Measurements from ENCODE around the gene EGFLAM.
"Not testable (repeated sequence)": the region's sequence is repeated elsewhere in the genome, so short reads cannot be mapped to it uniquely, and the experiment has no call there.

The EGFLAM gene

DNA sequence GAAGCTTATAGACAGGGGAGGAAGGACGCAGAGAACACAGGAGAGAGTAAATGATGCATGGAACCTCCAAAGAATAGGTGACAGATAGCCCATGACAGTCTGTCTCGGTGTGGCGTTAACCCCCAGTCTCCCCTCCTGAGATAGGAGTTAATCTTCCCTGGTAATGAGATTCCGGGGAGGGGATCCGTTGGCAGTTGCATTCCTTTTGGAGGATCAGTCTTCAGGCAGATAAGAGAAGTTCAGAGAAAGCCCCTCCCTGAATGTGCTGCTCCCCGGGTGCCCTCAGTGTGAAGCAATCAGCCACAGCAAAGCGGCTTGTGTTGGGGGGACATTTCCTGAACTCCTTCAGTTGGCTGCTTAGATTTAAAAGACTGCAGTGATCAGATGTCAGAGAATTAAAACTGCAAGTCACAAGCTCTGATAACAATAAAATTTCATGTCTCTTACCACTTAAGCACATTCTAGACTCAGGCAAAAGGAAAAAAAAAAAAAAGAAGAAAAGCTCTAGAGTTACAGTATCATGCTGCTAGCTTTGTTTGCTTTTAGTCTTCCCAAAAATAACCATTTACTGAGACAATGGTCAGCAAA is 121.1 kb downstream of the EGFLAM start:
- DNase-seq, result no peak

DNA sequence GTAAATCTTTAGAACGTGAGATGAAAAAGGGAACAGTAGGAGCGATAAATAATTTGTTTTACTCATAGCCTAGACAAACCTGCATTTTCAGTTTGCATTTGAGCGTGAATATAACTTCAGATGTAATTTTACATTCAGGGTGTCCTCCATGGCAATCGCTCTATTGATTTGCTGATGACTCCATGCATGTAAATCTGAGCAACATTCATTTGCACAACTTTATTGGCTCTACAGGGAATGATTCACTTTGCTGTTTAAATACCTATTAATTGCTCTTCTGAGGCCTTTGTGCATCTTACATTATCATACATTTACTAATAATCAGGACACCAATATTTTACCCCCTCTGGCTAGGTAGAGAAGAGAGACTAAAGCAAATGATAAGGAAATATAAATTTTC is 122.2 kb downstream of the EGFLAM start:
- no peak for DNase-seq

DNA sequence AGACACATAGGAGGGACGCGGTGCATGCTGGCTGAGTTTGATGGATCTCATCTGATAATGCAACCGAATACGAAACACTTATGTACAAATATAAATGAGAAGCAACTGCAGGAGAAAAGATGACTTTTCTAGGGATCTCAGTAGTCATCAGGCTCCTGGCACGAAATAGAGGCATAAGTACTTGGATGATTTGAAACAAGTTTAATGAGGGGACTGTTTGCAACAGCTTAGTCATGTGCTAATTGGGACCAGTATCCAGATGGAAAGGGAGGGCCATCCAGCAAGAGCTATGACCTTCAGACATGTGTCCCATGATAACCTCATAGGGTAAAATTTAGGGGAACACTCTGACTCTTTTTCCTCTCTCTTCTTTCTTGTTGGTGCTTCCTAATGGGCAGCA is 123.0 kb downstream of the EGFLAM start:
- DNase-seq, result no peak

DNA sequence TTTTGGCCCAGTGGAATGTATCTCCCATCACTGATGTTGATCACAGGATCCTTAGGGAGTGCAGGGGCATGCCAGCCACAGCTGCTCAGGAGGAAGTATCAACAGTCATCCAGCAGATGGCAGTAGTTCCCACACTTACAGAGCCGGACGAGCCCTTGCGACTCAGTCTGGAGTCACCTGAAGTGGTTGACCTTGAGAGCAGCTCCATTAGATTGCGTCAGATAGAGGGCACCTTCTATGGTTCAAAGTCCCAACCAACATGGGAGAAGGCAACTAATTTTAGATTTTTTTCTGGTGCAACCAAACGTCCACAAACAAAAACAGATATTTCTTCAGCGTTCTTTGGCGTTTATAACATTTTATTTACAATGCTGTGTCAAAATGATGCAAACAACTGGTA is 124.5 kb downstream of the EGFLAM start:
- DNase-seq, result peak; percentile 10 to 11

DNA sequence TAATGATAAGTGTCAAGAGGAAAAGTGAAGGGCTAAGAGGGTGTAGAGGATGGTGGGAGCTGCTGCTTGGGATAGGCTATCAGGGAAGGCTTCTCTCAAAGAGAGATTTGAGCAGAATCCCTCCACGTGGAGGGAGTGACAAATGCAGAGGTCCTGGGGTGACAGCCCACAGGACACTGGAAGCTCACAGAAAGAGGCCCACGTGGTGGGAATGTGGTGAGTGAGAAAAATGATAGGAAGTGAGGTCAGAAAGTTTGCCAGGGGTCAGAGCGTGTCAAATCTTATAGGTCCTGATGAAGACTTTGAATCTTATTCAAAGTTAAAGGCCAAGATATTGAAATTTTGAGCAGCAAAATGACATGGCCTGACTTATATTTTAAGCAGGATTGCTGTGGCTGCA is 125.3 kb downstream of the EGFLAM start:
- no peak for DNase-seq

DNA sequence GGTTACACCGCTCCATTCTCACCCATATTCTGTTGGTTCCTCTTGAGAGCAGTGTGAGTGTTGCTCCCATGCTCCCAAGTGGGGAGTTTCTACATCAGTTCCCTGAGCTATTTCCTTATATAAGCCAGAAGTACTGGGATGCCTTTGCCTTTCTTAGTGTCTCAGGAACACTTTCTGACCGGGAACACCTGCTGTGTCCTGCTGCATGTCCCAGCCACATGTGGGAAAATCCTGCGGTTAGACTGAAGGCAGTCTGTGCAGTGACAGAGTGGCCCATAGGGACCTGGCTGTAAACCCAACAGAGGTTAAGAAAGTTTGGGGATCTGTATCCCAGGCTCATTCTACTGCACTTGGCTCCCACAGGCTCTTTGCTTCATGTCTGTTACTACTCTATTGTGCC is 126.0 kb downstream of the EGFLAM start:
- no peak for DNase-seq

DNA sequence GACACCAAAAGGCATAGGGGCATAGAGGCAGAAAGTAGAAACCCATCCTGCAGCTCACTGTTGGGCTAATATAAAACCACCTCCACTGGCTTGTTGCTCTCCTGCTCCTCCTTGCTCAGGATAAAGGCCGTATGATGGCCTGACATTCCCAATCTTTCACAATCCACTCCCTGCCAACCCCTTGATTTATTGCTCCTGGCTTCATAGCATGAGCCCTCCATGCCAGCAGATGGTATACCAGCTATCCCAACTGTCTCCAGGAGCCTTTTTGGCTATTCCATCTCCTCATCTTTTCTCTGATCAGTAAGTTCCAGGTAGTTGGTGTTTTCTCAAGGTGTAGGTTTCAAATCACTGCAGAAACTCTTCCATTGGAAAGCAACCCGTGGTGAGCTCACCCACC is 128.8 kb downstream of the EGFLAM start:
- DNase-seq, result no peak

DNA sequence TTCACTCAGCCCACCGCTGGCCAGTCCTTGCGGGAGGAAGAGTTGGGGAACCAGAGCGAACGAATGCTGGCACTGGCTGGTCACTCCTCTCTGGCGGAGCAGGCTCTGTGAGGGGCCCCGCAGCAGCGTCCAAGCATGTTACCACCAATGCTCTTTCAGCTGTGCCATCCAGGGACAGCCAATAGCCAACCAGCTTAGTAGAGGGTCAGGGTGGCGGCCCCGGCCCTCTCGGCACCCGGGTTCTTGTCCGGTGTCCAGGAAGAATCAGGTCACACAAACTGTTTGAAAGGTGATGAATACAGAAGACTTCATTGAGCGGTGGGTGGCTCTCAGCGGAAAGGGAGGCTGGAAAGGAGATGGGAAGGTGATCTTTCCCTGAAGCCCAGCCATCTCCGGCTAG is 135.3 kb downstream of the EGFLAM start:
- DNase-seq, result no peak

DNA sequence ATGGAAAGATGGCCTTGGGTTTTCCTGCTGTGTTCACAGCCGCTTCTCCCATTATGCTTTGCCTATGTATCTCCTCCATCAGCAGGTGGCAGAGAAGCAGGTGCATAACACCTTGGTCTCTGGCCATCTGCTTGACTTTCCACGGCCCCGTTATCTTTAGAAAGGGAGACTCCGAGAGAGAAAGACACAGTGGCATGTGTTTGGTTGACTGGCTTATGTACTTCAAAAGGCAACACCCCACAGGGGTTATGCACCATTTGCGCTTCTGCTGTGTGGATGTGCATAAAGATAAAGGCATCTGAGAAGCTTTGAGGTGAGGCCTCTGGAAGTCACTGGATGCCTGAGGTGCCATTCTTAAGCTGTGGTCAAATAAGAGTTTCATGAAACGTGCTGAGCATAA is 138.4 kb downstream of the EGFLAM start:
- no peak for DNase-seq

DNA sequence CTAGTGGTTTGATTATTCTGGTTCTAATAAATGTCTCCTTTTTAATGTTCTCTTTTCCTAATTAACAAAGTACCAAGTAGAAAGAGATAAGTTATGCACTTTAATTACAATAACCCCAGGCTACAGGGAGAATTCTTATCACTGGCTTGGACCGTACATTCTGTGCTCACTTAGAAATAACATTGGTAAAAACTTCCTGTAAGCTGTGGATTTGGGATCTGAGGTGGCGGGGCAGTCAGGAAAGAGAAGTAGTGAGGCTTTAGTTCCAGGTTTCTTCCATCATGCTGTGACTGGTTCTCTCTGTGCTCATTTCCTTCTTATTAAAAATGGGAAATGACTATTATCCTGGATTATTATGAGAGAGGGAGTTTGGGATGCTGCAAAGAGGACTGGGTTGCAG is 142.0 kb downstream of the EGFLAM start:
- no peak for DNase-seq

DNA sequence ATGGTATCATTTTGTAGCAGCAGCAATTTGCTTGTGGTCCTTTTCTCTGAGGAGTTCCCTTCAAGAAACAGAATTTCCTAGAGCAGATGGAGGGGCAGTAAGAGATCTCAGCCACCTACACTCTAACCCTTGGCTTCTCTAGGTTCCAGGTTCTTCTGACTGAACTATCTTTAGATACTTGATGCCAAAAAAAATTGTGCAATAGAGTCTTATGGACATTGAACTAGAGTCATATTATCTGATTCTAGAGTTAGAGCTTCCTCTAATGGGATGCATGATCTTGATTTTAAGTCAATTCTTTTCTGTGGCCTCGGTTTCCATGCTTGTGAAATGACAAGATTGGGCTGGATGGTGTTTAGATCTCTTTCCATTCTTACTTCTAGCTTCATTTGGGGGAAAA is 142.8 kb downstream of the EGFLAM start:
- DNase-seq, result no peak

DNA sequence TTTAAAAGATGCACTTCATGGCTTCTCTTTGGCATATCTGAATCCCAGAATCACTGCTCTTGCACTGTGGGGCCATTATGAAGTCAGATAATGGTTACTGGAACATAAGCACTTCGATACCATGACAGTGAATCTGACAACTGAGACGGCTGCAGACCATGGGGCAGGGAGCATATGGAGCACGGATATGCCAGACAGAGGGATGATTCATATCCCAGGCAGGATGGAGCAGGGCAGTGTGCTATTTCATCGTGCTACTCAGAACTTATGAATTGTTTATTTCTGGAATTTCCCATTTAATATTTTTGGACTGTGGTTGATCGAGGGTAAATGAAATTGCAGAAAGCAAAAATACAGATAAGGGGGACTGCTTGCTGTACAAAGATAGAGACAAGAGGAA is 145.0 kb downstream of the EGFLAM start:
- DNase-seq, result no peak

DNA sequence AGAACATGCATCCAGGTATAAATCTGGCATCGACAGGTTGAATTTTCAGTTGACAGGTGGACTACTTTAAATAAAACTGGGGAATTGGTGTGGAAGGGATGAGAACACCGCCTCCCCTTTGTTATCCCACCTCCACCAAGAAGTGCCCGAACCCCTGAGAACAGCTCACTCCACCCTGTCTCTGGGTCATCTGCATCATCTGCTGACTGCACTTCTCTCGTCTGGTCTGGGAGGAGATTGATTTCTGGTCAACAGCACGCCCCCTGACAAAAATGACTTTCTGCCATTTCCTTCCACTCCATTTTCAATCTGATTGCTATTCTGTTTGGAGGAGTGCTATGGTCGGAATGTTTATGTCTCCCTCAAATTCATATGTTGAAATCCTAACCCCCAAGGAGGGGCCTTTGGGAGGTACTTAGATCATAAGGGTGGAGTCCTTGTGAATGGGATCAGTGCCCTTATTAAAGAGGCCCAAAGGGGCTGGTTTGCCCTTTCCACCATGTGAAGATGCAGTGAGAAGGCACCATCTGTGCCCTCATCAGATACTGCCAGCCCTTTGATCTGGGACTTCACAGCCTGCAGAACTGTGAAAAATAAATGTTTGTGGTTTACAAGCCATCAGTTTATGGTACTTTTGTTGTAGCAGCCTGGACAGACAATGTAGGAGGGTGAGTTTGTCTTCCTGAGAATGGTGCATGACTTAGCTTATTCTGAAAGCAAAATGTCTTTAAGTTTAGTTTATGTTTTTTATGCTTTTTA is 145.7 kb downstream of the EGFLAM start:
- DNase-seq, result no peak

DNA sequence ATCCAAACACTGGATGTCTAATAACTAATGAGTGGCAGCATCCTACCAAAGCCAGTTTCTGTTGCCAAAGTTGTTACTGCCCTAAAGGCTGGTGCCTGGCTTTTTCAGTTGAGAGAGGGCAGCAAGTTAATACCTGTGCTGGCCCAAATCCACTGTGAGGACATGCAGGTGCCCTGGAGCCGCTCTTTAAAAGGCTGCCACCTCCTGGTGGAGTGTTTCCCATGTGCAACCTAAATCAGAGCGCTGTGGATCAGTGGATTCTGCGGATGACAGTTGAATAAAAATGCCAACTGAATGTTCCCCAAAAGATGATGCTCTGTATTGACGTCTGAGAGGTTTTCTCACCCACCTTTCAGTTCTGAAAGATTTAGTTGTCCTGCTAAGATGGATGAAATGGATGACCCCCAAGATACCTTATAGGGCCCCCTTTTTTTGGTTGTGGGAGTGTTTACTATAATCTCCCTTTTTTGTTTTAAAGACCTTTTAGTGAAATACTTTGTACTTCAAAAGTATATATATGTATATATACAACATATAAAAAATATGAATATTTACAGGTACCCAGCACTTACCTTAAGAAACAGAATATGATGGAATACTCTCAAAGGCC is 146.4 kb downstream of the EGFLAM start:
- DNase-seq, result no peak

DNA sequence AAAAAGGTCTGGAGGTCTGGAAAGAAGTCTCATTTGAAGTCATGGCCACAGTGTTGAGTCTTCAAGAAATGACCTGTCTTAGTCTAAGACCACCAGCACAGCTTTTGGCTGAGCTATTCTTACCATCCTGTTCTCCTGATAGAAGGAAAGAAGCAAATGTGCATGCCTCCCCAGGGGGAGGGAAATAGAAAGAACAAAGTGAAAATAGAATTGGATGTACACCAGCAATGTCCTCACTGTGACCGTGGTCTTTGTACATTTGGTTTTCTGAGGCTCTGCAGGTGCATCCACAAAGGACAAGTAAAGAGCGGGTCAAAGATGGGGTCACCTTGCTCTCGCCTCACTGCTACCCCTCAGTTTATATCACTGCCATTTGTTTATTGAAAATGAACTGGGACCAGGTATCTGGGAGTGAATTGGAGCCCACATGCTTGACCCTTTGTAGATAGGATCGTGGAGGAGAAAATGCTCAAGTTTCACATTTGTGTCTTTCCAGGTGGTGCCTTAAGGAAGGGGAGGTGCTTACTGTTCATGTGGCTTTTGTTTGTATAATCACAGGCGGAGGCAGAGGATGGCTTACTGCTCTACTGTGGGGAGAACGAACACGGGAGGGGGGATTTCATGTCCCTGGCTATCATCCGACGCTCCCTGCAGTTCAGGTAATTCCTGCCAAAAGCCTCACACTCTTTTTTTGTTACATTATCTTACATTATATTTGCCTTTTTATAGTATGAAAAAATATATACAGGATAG is 150.3 kb downstream of the EGFLAM start:
- no peak for DNase-seq

DNA sequence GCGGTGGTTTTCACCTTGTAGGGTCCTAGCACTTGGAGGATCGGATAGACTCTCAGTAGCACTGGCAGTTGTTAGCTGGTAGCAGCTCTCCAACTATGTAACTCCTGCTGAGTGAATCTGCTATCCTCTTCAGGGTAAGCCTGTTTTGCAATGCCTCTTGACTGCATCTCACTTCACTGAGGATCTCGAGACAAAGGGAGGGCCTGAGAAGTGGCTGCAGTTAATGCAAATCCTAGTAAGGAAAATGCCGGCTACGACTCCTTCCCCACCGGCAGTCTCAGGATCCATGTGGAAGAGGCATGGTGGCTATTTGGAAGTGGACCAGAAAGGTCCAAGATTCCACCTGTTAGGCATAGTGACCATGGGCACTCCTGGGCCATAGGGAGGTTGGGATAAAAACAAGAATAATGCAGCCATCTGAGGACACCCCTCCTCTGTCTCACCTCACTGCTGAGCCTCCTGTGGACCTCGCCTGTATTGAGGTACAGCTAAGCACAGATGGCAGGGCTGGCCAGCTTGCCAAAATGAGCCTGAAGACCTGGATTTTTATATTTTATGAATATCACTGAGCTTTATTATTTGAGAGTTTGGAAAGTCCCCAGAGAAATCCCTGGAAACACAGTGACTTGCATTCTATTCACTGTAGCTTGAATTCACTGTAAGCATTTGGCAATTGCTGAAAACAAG is 152.1 kb downstream of the EGFLAM start:
- no peak for DNase-seq

DNA sequence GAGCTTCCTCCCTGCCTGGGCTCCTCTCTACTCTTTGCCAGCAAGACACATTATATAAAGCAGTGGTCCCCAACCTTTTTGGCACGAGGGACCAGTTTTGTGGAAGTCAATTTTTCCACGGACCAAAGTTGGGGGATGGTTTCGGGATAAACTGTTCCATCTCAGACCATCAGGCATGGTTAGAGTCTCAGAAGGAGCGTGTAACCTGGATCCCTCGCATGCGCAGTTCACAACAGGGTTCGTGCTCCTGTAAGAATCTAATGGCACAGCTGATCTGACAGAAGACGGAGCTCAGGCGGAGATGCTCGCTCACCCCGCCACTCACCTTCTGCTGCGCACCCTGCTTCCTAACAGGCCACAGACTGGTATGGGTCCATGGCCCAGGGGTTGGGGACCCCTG is 155.3 kb downstream of the EGFLAM start:
- no peak for DNase-seq

DNA sequence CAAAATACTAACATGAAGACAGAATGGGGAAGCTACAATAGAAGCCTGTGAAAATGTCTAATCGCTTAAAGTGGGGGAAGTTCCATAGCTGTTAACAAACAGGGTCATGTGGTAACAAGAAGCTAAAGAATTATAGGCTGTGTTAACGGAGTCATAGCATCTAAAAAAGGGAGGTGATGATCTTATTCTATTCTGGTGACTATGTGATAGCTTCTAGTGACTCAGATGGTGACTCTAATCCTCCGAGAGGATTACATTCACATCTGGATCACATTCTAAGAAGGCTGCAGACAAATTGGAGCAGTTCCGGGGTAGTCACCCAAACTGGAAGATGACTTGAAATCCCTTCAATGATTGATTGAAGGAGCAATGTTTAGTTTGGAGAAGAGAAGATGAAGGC is 156.0 kb downstream of the EGFLAM start:
- no peak for DNase-seq

DNA sequence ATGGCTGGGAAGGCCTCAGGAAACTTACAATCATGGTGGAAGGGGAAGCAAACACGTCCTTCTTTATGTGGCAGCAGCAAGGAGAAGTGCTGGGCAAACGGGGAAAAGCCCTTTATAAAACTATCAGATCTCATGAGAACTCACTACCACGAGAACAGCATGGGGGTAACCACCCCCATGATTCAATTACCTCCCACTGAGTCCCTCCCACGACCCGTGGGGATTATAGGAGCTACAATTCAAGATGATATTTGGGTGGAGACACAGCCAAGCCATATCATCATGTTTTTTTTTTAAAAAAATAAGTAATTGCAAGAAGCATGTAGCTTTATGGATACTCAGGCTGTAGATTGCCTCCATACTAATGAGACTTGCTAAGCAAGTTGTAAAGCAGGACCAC is 157.4 kb downstream of the EGFLAM start:
- DNase-seq, result not testable (repeated sequence)

DNA sequence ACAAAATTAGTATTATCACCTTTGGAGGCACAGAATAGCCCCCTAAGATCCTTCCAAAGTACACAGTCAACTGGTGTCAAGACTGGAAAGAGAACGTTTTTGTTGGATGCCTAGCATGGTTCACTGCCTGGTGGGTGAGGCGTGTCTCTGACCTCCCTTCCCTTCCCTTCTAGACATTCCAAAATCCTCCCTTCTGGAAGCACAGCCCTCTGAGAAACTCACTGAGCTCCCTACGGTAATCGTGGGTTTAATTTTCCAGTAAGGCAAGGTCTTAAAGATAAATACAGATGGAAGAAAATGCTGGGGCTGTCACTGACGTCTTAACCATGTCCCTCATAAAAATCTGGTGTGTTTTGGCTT is 159.3 kb downstream of the EGFLAM start:
- DNase-seq, result no peak

DNA sequence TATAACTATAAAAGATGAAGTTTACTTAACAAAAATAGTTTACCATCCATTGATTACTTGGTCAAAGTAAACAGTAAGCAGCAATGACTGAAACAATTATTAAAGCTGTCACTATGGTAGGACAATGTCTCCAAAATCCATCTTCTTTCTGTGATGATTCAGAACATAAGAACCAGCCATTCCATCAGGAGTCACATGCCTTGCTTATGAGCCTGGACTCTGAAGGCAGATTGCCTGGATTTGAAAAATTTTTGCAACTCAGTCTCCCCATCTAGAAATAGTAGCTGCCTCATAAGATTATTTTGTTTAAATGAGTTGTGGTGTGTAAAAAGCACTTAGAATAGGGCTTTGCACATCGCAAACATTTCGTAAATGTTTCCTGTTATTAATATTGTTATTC is 161.9 kb downstream of the EGFLAM start:
- no peak for DNase-seq

DNA sequence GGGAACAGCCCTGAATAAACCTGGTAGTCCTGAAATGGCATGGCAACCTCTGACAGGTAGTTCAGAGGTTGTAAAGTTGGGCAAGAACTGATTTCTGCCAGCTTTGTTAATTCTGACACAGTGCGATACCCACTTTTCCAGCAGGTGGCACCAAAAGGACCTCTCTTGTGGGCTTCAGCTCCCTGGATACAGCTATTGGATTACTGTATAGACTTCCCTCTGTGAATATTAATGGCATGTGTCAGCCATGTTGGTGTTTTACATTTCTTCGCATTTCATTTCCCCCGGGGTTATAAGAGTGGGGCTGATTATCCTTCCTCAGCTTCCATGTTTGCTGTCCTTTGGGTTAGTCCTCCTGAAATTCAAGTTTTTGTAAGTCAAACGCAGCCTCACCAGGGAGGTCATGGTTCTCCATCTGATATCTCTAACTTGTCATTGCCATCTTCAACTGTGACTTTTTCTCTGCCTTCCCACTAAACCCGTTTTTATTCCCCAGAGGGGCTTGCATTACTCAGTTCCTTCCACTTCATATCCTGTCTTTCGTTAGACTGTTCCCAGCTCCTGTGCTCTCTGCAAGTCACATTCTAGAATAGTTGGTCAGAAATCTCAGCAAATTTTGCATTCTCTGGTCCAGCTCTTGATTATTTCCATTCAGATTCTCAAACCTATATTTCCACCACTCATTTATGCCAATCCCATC is 162.5 kb downstream of the EGFLAM start:
- peak in 1 of 2 experiments; percentile 4 for DNase-seq

DNA sequence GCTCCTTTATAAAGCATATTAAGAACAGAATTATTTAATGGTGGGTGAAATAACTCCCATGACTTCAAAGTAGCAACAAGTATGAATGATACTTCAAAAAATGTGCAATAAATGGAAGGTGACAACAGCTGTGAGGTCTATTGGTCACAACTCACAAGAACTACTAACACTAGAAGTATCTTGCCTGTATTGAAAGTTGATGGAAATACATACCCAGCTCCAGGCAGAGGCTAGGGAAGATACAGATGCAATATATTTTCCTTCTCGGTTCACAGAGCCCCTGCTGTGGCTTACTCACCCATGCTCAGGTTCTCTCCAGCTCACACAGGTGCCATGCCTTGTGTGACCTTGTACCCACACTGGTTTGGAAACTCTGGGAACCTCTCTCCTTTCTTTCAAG is 164.3 kb downstream of the EGFLAM start:
- DNase-seq, result no peak
